Hepatocyte (in vitro differentiated cells): ENCODE measurements around the gene NUAK2.

Experiments
- CTCF ChIP-seq: fragments of 200-600 bp; sonication (generic); IDR thresholded peaks from 2 replicates; pipeline ENCODE4 v1.5.1; 2016; ENCODE audit warnings: antibody characterized with exemption, mild to moderate bottlenecking; ENCODE audit not compliant: poor library complexity
- EZH2 ChIP-seq: fragments of 200-600 bp; sonication (generic); IDR thresholded peaks from 2 replicates; pipeline ENCODE4 v1.6.1; 2016; ENCODE audit warnings: antibody characterized with exemption, mild to moderate bottlenecking, borderline replicate concordance
- EZH2phosphoT487 ChIP-seq: fragments of 200-600 bp; sonication (generic); IDR thresholded peaks from one replicate; pipeline ENCODE4 v1.6.1; 2018; ENCODE audit warnings: antibody characterized with exemption, mild to moderate bottlenecking, low read depth, moderate library complexity; ENCODE audit not compliant: unreplicated experiment, severe bottlenecking

DNA sequence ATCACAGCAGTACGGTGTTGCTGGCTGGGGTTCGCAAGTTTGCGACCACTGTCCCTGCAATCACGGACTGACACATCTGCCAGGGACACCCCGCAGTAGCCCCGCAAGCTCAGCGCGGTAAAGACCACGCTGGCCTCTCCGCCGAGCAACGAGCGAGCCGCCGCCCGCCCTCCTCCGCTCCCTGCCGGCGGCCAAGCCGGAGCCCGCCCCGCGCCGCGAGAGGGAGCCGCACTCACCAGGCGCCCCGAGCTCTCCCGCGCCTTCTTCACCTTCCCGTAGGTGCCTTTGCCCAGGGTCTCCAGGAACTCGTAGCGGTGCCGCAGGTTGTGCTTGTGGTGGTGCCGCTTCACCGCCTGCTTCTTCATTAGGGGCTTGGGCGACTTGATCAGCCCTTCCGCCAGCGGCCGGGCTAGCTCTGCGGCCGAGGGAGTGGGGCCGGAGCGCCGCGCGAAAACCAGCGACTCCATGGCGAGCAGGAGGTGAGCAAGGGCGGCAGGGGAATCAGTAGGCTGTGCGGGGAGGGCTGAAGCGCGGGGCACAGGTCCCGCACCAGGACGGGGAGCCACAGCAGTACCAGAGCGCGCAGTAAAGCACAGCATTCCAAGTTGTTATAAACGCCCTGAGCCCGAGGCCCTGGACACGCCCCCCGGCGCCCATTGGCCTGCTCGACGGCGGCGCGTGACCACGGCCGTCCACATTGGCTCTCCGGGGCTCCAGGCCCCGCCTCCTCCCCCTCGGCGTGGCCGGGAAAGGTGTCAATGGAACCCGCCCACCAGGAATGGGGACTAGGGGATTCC is at the start of gene NUAK2:
- TF ChIP-seq CTCF = peak; percentile 37
- TF ChIP-seq EZH2phosphoT487 = no peak
- TF ChIP-seq EZH2 = no peak
